Liver (tissue), 9 donors: ENCODE measurements around the gene TBL2. TPM values are rescaled to one million over a fixed set of nuclear protein-coding genes. Genes with fewer than 3 reads are reported as not detected.

ENCODE experiments used
- DNase-seq: peaks from one replicate; pipeline ENCODE4 v3.0.0-alpha.2; 2017; ENCODE audit warnings: low spot score
- H3K27ac ChIP-seq, 2 donors: one replicate each; pipeline ENCODE4 v1.7.0; 2013; ENCODE audit warnings: inconsistent platforms in 2 of 2, low read length in 2 of 2, control low read depth in 1 of 2, low read depth in 1 of 2, mild to moderate bottlenecking in 1 of 2
- H3K27me3 ChIP-seq, 4 donors: one replicate each; pipeline versions ENCODE4 v1.6.1 to v1.7.0; 2013; ENCODE audit warnings: low read length in 3 of 4, inconsistent platforms in 1 of 4, mild to moderate bottlenecking in 1 of 4, moderate library complexity in 1 of 4; ENCODE audit not compliant: control insufficient read depth in 4 of 4, insufficient read depth in 4 of 4
- H3K36me3 ChIP-seq, 4 donors: one replicate each; pipeline versions ENCODE4 v1.6.1 to v1.7.0; 2013; ENCODE audit warnings: low read length in 3 of 4, mild to moderate bottlenecking in 3 of 4, low read depth in 1 of 4, moderate library complexity in 1 of 4; ENCODE audit not compliant: control insufficient read depth in 4 of 4, insufficient read depth in 3 of 4
- H3K4me1 ChIP-seq, 4 donors: one replicate each; pipeline versions ENCODE4 v1.6.1 to v1.7.0; 2013; ENCODE audit warnings: low read length in 3 of 4, mild to moderate bottlenecking in 3 of 4, moderate library complexity in 1 of 4; ENCODE audit not compliant: control insufficient read depth in 4 of 4, insufficient read depth in 4 of 4
- H3K4me3 ChIP-seq, 3 donors: one replicate each; pipeline versions ENCODE4 v1.6.1 to v1.7.0; 2013; ENCODE audit warnings: low read length in 3 of 3, control low read depth in 1 of 3, low read depth in 1 of 3, mild to moderate bottlenecking in 1 of 3
- H3K9ac ChIP-seq, 2 donors: one replicate each; pipeline ENCODE4 v1.7.0; 2013; ENCODE audit warnings: low read length in 2 of 2, mild to moderate bottlenecking in 2 of 2, moderate library complexity in 2 of 2, control low read depth in 1 of 2, low read depth in 1 of 2
- H3K9me3 ChIP-seq, 4 donors: one replicate each; pipeline versions ENCODE4 v1.6.1 to v1.7.0; 2013; ENCODE audit warnings: low read length in 3 of 4; ENCODE audit not compliant: control insufficient read depth in 4 of 4
- CTCF ChIP-seq: fragments of 150-350 bp; IDR thresholded peaks from 2 replicates; pipeline ENCODE4 v1.5.1; 2017; ENCODE audit warnings: improper control_type of control experiment, low read depth, low read length; ENCODE audit not compliant: missing input control
- EGR1 ChIP-seq, 2 donors: IDR thresholded peaks; 2 replicates each; pipeline ENCODE4 v1.6.1; 2016 to 2018; ENCODE audit warnings: antibody characterized with exemption in 2 of 2, low read depth in 2 of 2
- FOXA1 ChIP-seq: IDR thresholded peaks from 2 replicates; pipeline ENCODE4 v1.6.1; 2016; ENCODE audit warnings: antibody characterized with exemption
- FOXA2 ChIP-seq: IDR thresholded peaks from 2 replicates; pipeline ENCODE4 v1.6.1; 2016; ENCODE audit warnings: antibody characterized with exemption
- GABPA ChIP-seq, 2 donors: IDR thresholded peaks in 1 of 2; conservative IDR thresholded peaks in 1 of 2; 2 replicates each; pipeline ENCODE4 v1.6.1; 2016; ENCODE audit warnings: antibody characterized with exemption in 2 of 2, mild to moderate bottlenecking in 1 of 2, moderate library complexity in 1 of 2
- HNF4A ChIP-seq, 2 donors: conservative IDR thresholded peaks; 2 replicates each; pipeline ENCODE4 v1.6.1; 2016; ENCODE audit warnings: antibody characterized with exemption in 2 of 2, mild to moderate bottlenecking in 2 of 2
- HNF4G ChIP-seq: IDR thresholded peaks from 2 replicates; pipeline ENCODE4 v1.6.1; 2016; ENCODE audit warnings: antibody characterized with exemption
- JUND ChIP-seq, 2 donors: IDR thresholded peaks; 2 replicates each; pipeline ENCODE4 v1.6.1; 2016; ENCODE audit warnings: antibody characterized with exemption in 2 of 2
- NR2F2 ChIP-seq: IDR thresholded peaks from 2 replicates; pipeline ENCODE4 v1.6.1; 2016; ENCODE audit warnings: antibody characterized with exemption
- RAD21 ChIP-seq, 2 donors: IDR thresholded peaks; 2 replicates each; pipeline ENCODE4 v1.6.1; 2016; ENCODE audit warnings: antibody characterized with exemption in 2 of 2, mild to moderate bottlenecking in 2 of 2
- RXRA ChIP-seq, 2 donors: IDR thresholded peaks; 2 replicates each; pipeline ENCODE4 v1.6.1; 2017 to 2018; ENCODE audit warnings: antibody characterized with exemption in 2 of 2, mild to moderate bottlenecking in 1 of 2
- SP1 ChIP-seq: IDR thresholded peaks from 2 replicates; pipeline ENCODE4 v1.6.1; 2018; ENCODE audit warnings: antibody characterized with exemption, mild to moderate bottlenecking
- TAF1 ChIP-seq: conservative IDR thresholded peaks from 2 replicates; pipeline ENCODE4 v1.6.1; 2016; ENCODE audit warnings: antibody characterized with exemption, mild to moderate bottlenecking
- YY1 ChIP-seq: IDR thresholded peaks from 2 replicates; pipeline ENCODE4 v1.6.1; 2016; ENCODE audit warnings: antibody characterized with exemption, mild to moderate bottlenecking
- WGBS: extraction: QIAGEN DNeasy Blood & Tissue Kit; methylation state at CpG from one replicate; pipeline ENCODE4 v1.1.7; 2013; 5-methylcytosine and 5-hydroxymethylcytosine counted together
- polyA plus RNA-seq, 2 donors: library from polyadenylated mRNA; stranded (reverse) in 1 of 2; unstranded in 1 of 2; fragments of 200-250 nt in 1 of 2; fragments of >200 nt in 1 of 2; fragmentation: Nextera tagmentation in 1 of 2; extraction: Ambion mirVana in 1 of 2; gene quantifications; one replicate each; pipeline versions ENCODE4 v1.2.1 to v1.2.3, GENCODE V29; 2013 to 2015
- total RNA-seq, 2 donors: library from RNA; depleted of rRNA; stranded (reverse); fragments of >200 nt; gene quantifications; one replicate each; pipeline ENCODE4 v1.2.3, GENCODE V29; 2014
- TF ChIP-seq, protein P1 (sequence below): IDR thresholded peaks from 2 replicates; pipeline ENCODE4 v1.6.1; 2016; ENCODE audit warnings: antibody characterized with exemption, mild to moderate bottlenecking
- TF ChIP-seq, protein P2 (sequence below): IDR thresholded peaks from 2 replicates; pipeline ENCODE4 v1.6.1; 2016; ENCODE audit warnings: antibody characterized with exemption
- TF ChIP-seq, protein P3 (sequence below): IDR thresholded peaks from 2 replicates; pipeline ENCODE4 v1.6.1; 2016; ENCODE audit warnings: antibody characterized with exemption
- TF ChIP-seq, protein P4 (sequence below): IDR thresholded peaks from 2 replicates; pipeline ENCODE4 v1.6.1; 2016; ENCODE audit warnings: antibody characterized with exemption
- donor health status: healthy.
- donor health status: healthy.
- donor health status: healthy.
- donor health status: healthy.
- donor health status: healthy.

TBL2 gene
- total and polyA plus RNA-seq, 4 donors = 10.9 to 36.6 (median 19.0) TPM

DNA sequence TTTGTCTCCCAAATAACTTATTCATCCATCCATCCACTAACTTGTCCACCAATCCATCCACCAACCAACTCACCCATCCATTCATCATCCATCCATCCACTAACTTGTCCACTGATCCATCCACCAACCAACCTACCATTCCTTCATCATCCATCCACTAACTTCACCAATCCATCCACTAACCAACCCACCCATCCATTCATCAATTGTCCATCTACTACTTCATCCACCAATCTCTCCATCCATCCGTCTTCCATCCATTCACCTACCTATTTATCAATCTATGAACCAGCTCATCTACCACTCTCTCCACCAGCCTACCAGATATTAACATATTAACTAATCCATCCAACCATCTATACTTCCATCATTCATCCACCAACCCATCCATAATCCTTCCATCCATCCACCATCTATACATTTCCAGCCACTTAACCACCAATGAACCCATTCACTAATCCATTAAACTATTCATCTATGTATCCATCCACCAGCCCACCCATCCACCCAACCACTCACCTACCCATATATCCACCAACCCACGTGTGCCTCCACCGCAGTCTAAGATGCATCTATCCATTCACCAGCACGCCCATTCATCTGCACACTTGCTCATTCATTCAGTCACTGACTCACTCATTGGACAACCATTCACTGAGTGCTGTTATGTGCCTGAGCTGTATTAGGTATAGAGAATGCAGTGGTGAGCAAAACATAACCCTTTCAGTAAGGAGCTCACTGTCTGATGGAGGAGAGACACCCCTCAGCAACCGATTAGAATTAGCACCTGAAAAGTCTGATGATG lies 19.8 kb upstream of the TBL2 start:
- Histone ChIP-seq H3K27ac (no peak overlapping the region), H3K4me3 (no peak overlapping the region), H3K4me1 (peaks cover 0 to 6% (median 0%) of the 10 kb centered on the region in 4 donors), H3K9me3 (no peaks in the 10 kb centered on the region), H3K9ac (no peak overlapping the region), H3K36me3 (peaks cover 4 to 23% (median 19%) of the 10 kb centered on the region in 4 donors), H3K27me3 (no peaks in the 10 kb centered on the region)
- no peak for DNase-seq
- TF ChIP-seq HNF4A (conservative IDR thresholded peaks at IDR 0.05) = no peak
- TF ChIP-seq, protein P1, sequence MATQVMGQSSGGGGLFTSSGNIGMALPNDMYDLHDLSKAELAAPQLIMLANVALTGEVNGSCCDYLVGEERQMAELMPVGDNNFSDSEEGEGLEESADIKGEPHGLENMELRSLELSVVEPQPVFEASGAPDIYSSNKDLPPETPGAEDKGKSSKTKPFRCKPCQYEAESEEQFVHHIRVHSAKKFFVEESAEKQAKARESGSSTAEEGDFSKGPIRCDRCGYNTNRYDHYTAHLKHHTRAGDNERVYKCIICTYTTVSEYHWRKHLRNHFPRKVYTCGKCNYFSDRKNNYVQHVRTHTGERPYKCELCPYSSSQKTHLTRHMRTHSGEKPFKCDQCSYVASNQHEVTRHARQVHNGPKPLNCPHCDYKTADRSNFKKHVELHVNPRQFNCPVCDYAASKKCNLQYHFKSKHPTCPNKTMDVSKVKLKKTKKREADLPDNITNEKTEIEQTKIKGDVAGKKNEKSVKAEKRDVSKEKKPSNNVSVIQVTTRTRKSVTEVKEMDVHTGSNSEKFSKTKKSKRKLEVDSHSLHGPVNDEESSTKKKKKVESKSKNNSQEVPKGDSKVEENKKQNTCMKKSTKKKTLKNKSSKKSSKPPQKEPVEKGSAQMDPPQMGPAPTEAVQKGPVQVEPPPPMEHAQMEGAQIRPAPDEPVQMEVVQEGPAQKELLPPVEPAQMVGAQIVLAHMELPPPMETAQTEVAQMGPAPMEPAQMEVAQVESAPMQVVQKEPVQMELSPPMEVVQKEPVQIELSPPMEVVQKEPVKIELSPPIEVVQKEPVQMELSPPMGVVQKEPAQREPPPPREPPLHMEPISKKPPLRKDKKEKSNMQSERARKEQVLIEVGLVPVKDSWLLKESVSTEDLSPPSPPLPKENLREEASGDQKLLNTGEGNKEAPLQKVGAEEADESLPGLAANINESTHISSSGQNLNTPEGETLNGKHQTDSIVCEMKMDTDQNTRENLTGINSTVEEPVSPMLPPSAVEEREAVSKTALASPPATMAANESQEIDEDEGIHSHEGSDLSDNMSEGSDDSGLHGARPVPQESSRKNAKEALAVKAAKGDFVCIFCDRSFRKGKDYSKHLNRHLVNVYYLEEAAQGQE = no peak
- TF ChIP-seq CTCF = no peak
- TF ChIP-seq, protein P2, sequence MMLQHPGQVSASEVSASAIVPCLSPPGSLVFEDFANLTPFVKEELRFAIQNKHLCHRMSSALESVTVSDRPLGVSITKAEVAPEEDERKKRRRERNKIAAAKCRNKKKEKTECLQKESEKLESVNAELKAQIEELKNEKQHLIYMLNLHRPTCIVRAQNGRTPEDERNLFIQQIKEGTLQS = no peak
- TF ChIP-seq JUND (IDR thresholded peaks at IDR 0.05) = no peak
- no peak for TF ChIP-seq EGR1 (IDR thresholded peaks at IDR 0.05; ENCODE audit: low read depth in 2 of 2)
- no peak for TF ChIP-seq RXRA (IDR thresholded peaks at IDR 0.05)
- no peak for TF ChIP-seq FOXA2
- TF ChIP-seq, protein P3, sequence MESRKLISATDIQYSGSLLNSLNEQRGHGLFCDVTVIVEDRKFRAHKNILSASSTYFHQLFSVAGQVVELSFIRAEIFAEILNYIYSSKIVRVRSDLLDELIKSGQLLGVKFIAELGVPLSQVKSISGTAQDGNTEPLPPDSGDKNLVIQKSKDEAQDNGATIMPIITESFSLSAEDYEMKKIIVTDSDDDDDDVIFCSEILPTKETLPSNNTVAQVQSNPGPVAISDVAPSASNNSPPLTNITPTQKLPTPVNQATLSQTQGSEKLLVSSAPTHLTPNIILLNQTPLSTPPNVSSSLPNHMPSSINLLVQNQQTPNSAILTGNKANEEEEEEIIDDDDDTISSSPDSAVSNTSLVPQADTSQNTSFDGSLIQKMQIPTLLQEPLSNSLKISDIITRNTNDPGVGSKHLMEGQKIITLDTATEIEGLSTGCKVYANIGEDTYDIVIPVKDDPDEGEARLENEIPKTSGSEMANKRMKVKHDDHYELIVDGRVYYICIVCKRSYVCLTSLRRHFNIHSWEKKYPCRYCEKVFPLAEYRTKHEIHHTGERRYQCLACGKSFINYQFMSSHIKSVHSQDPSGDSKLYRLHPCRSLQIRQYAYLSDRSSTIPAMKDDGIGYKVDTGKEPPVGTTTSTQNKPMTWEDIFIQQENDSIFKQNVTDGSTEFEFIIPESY = no peak
- no peak for TF ChIP-seq NR2F2
- no peak for TF ChIP-seq RAD21 (IDR thresholded peaks at IDR 0.05)
- TF ChIP-seq GABPA (IDR thresholded peaks at IDR 0.05 in 1 of 2, conservative IDR thresholded peaks at IDR 0.05 in 1 of 2) = no peak
- TF ChIP-seq YY1 = no peak
- TF ChIP-seq TAF1 = no peak
- no peak for TF ChIP-seq FOXA1
- TF ChIP-seq SP1 = no peak
- TF ChIP-seq, protein P4, sequence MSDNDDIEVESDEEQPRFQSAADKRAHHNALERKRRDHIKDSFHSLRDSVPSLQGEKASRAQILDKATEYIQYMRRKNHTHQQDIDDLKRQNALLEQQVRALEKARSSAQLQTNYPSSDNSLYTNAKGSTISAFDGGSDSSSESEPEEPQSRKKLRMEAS = no peak
- TF ChIP-seq HNF4G = no peak
- WGBS = 93% methylated on average over 5 of the region's 5 CpGs
